ENCODE results near the gene TNNT3. TPM values are rescaled to one million over a fixed set of nuclear protein-coding genes. Genes with fewer than 3 reads are reported as not detected.

Gene TNNT3
- total and polyA plus RNA-seq, 2 of the 4 experiments (the other 2 are of a cell fraction): not detected

DNA sequence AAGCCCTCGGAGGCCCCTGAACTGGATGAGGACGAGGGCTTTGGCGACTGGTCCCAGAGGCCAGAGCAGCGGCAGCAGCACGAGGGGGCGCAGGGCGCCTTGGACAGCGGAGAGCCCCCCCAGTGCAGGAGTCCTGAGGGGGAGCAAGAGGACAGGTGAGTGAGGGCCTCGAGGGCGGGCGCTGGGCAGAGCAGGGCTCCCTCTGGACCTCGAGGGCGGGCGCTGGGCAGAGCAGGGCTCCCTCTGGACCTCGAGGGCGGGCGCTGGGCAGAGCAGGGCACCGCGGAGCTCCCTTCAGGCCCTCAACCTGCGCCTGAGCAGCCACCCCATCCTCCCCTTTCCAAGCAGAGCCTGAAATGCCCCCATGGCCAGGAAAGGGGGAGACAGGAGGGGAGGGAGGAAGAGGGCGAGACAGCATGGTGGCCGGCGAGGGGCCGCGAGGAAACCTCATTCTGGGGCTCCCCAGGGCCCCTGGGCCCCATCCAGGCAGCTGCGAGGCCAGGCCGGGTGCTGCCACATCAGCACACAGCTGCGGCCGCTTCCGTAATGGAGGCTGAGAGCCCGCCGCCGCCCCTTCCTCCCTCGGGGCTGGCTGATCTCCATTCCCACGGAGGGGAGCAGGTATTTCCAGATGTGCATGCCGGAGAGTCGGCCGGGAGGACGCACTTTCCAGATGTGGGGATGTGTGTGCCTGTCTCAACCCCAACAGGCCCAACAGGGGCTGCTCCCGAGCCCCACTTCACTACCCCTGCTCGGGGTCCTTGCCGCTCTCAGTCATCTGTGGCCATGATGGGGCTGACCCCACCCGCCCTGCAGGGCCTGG is 37.9 kb upstream of the TNNT3 start:
- Histone ChIP-seq H3K9me3 (ENCODE audit: control insufficient read depth, insufficient read depth, low read length) (no peaks in the 10 kb centered on the region), H3K4me2 (ENCODE audit: low read depth, low read length) (no peak overlapping the region), H3K56ac (ENCODE audit: extremely low read depth, insufficient read depth, low read length) (no peak overlapping the region), H3K4me3 (ENCODE audit: insufficient read depth, low read depth, low read length) (no peak overlapping the region), H2BK120ac (ENCODE audit: low read depth, low read length) (no peak overlapping the region), H3K23ac (ENCODE audit: low read depth, low read length) (no peak overlapping the region), H2BK5ac (ENCODE audit: low read depth, low read length, poor library complexity, severe bottlenecking) (no peak overlapping the region), H2AK5ac (ENCODE audit: low read depth, low read length) (no peak overlapping the region), H3K9ac (ENCODE audit: low read depth, low read length) (no peak overlapping the region), H3K36me3 (ENCODE audit: control insufficient read depth, insufficient read depth, low read length) (no peaks in the 10 kb centered on the region), H3K4ac (ENCODE audit: low read depth, low read length) (no peak overlapping the region), H3K18ac (ENCODE audit: low read depth, low read length) (no peak overlapping the region), H4K91ac (ENCODE audit: insufficient read depth, low read depth, low read length) (no peak overlapping the region), H3K27me3 (ENCODE audit: control insufficient read depth, insufficient read depth, low read length) (peaks cover 15% of the 10 kb centered on the region), H2BK20ac (ENCODE audit: low read depth, low read length) (no peak overlapping the region), H3K27ac (ENCODE audit: insufficient read depth, low read length) (no peak overlapping the region), H3K9me1 (ENCODE audit: insufficient read depth, low read length) (no peaks in the 10 kb centered on the region), H3K14ac (replicated peaks; ENCODE audit: low read depth, low read length) (no peak overlapping the region), H2BK15ac (ENCODE audit: low read depth, low read length) (no peak overlapping the region), H4K20me1 (ENCODE audit: insufficient read depth, low read length) (no peaks in the 10 kb centered on the region), H4K8ac (ENCODE audit: low read depth in 2 of 2, low read length in 2 of 2) (no peak overlapping the region), H3K4me1 (ENCODE audit: control insufficient read depth, insufficient read depth, low read length) (peaks cover 1% of the 10 kb centered on the region; the same call in 1 of the 2 replicates), H2AK9ac (replicated peaks; ENCODE audit: low read depth, low read length, poor library complexity) (no peak overlapping the region), H3K79me1 (ENCODE audit: low read depth in 1 of 2, low read length in 2 of 2) (no peaks in the 10 kb centered on the region), H2AFZ (replicated peaks; ENCODE audit: low read length, poor library complexity) (no peak overlapping the region), H4K5ac (ENCODE audit: low read depth, low read length) (no peak overlapping the region)
- POLR2A ChIA-PET (ENCODE audit: unreplicated experiment): no interaction called here
- DNase-seq (no peak), ATAC-seq (ENCODE audit: low read depth) (no peak)
- WGBS, 2 experiments (ENCODE audit: extremely low coverage in 2 of 2, insufficient read length in 1 of 2): 91% methylated on average over 13 of the region's 43 CpGs; no CpG with 5 or more reads in 1 of the 2 experiments
- CTCF ChIA-PET: interaction anchor here (0.6 to 1.3 kb wide), 7 partner anchors 12 to 268 kb away, joined by 3 to 5 read pairs (median 3); no protein-coding TSS in a partner anchor
- in situ Hi-C loops (cut with MboI; ENCODE audit: low sequenced_read_pairs) (loop anchor here (5.0 kb wide), 1 partner anchor 271 kb away; no protein-coding TSS in a partner anchor), dilution Hi-C loops (cut with HindIII; ENCODE audit: low sequenced_read_pairs, unreplicated experiment) (no loop called here), intact Hi-C loops (cut with micrococcal nuclease) (loop anchor here (1.0 kb wide), 1 partner anchor 271 kb away; no protein-coding TSS in a partner anchor)
- no TSS peak for BruUV-seq (replicated peaks)
- TF ChIP-seq NFE2L2 (IDR thresholded peaks at IDR 0.05; ENCODE audit: low read depth, low read length) (no peak), ELK1 (IDR thresholded peaks at IDR 0.05; ENCODE audit: borderline replicate concordance, low read depth, low read length) (no peak)
- TF ChIP-seq, protein P1, sequence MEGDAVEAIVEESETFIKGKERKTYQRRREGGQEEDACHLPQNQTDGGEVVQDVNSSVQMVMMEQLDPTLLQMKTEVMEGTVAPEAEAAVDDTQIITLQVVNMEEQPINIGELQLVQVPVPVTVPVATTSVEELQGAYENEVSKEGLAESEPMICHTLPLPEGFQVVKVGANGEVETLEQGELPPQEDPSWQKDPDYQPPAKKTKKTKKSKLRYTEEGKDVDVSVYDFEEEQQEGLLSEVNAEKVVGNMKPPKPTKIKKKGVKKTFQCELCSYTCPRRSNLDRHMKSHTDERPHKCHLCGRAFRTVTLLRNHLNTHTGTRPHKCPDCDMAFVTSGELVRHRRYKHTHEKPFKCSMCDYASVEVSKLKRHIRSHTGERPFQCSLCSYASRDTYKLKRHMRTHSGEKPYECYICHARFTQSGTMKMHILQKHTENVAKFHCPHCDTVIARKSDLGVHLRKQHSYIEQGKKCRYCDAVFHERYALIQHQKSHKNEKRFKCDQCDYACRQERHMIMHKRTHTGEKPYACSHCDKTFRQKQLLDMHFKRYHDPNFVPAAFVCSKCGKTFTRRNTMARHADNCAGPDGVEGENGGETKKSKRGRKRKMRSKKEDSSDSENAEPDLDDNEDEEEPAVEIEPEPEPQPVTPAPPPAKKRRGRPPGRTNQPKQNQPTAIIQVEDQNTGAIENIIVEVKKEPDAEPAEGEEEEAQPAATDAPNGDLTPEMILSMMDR (conservative IDR thresholded peaks at IDR 0.05; ENCODE audit: low read depth, low read length): no peak

Data from IMR-90 (cell line).